A204.1 (cell line): ENCODE measurements around the gene DCST1.

Experiments
- FAIRE-seq: peaks from 2 replicates; lab custom pipeline; 2012; peaks lifted over from hg19 to GRCh38; lab: Jason Lieb, UNC

Gene DCST1

DNA sequence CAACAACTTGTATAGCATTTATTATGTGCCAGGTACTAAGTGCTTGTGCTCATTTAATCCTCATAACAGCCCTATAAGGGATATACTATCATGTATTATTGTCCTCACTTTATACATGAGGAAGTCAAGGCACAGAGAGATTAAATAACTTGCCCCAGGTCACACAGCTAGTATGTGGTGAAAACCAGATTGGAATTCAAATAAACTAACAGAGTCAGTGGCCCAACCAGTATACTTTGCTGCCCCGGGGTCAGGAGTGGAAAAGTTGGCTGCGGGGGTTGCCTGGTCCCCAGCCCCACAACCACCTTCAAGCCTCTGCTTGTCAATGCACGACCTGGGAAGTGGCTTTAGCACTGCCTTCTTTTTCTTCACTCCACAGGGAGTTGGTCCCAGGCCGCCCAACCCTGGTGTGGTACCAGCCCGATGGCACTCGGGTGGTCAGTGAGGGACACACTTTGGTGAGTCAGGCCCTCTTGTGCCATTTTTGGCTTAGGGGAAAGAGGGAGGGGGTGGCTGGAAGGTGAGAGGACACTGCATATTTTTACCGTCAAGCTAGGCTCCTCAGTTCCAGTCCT lies 20.0 kb downstream of the DCST1 start:
- FAIRE-seq = no peak

DNA sequence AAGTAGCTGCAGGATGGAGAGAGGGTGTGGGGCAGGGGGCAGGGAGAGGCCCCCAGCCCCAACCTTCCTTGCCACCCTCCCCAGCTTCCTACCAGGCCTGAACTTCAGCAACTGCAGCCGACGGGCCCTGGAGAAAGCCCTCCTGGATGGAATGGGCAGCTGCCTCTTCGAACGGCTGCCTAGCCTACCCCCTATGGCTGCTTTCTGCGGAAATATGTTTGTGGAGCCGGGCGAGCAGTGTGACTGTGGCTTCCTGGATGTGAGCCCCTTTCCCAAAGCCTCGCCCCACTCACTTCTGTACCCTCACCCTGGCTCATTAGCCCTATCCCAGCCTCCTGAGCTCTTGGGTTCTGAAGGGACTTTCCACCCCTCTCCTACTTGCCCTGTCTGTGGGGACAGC lies 23.5 kb downstream of the DCST1 start:
- FAIRE-seq = no peak

DNA sequence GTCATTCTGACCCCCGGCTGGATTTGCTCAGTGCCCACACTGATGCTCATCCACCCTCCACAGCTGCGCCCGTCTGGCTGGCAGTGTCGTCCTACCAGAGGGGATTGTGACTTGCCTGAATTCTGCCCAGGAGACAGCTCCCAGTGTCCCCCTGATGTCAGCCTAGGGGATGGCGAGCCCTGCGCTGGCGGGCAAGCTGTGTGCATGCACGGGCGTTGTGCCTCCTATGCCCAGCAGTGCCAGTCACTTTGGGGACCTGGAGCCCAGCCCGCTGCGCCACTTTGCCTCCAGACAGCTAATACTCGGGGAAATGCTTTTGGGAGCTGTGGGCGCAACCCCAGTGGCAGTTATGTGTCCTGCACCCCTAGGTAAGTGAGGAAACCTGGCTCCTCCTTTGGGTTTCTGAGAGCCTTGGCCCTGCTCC lies 24.2 kb downstream of the DCST1 start:
- FAIRE-seq = no peak

DNA sequence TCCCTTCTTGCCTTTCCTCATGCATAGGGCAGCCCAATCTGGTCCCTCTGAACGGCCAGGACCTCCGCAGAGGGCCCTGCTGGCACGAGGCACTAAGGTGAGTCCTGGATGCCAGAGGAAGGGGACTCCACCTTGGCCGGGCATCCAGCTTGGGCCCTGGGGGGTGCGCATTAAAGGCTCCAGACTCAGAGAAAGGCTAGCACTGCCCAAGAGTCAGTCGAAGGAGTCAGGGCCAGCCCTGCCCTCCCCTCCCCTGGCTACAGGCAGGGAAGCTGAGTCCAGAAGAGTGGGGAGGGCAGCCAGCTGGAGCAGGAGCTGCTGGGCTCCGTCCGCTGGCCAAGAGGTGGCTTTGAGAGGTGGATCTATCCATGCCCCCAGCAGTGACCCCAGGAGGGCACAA lies 27.1 kb downstream of the DCST1 start:
- FAIRE-seq = no peak

DNA sequence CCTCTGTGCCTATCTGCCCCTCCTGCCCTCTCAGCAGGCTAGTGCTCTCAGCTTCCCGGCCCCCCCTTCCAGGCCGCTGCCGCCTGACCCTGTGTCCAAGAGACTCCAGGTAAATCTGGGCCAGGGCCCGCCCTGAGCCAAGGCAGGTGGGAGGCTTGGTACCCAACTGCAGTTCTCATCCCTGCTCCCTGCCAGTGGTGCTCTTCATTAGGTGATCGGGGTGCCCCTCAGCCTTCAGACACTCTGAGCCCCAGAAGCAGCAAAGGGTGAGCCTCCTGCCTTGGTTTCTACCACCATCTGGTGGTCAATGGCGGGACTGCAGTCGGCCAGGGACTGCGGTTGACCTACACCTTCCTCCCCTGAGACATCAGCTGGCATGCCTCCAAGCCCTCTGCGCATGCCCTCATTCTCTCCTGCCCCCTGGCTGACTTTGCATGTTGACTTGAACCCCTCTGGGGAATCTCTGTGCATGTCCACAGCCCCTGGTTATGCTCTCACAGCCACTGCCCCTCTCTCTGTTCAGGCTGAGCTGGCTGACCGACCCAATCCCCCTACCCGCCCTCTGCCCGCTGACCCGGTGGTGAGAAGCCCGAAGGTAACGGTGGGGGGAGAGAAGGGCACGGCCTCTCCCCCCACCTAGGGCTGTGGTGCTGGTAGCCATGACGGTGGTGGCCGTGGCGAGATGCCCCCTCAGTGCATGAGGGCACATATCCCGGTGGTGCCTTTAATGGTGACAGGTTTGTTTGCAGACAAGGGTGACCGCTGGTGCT lies 27.9 kb downstream of the DCST1 start:
- no peak for FAIRE-seq

DNA sequence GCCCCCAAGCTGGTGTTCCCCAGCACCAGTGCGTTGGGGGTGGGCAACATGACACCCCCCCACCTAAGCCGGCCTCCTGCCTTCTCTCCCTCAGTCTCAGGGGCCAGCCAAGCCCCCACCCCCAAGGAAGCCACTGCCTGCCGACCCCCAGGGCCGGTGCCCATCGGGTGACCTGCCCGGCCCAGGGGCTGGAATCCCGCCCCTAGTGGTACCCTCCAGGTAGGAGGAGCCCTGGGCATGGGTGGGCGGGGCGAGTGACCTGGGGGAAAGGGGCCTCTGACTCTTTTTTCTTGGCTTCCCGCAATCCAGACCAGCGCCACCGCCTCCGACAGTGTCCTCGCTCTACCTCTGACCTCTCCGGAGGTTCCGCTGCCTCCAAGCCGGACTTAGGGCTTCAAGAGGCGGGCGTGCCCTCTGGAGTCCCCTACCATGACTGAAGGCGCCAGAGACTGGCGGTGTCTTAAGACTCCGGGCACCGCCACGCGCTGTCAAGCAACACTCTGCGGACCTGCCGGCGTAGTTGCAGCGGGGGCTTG lies 28.6 kb downstream of the DCST1 start:
- FAIRE-seq = no peak

DNA sequence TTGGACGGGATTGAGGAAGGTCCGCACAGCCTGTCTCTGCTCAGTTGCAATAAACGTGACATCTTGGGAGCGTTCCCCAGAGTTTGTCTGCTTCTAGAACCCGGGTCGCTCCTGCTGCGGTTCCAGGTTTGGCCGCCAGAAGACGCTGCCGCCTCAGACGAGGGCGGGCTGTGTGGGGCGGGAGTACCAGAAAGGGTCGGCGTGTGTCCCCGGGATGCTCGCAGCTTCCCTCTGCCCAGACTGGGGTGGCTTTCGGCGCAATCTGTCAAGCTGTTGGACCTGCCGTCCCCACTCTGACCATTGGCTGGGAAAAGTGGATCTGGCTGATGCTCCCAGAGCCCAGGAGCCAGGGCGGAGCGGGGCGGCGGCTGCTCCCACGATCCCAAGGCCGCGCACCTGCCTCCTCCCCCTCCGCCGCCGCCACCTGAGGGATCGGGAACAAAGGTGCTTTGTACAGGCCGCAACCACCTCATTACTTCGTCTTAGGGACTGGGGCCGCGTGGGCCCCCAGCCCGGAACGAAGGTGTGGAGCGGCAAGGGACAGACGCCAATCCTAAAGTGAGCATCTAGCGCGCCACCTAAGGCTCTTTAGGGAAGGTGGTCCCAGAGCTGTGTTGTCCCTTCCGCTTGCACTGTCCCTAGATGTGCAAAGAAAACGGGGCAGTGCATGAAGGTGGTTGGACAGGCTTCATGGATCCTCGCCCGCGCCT lies 29.2 kb downstream of the DCST1 start:
- no peak for FAIRE-seq

DNA sequence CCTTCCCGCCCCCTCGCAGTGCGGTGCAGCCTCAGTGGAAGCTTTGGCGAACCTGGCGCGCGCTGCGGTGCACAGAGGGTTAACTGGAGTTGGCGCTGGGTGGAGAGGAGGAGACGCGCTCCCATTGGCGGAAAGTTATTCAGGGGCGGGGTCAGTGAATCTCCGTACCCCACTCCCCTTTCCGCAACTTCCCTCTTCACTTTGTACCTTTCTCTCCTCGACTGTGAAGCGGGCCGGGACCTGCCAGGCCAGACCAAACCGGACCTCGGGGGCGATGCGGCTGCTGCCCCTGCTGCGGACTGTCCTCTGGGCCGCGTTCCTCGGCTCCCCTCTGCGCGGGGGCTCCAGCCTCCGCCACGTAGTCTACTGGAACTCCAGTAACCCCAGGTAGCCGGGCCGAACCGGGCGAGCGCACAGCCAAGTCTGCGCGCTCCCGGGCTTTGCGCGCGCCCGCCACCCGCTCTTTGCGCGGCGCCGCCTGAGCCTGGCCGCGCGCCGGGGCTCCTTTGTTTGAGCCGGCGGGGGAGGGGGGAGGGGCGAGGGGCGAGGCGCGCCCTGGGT lies 30.0 kb downstream of the DCST1 start, which contains the start of gene EFNA4:
Gene EFNA4 (plus strand): TSS at position 191 of the 561 bp plus-strand sequence. CDS start 84 bp downstream, at position 275.
- FAIRE-seq = no peak

DNA sequence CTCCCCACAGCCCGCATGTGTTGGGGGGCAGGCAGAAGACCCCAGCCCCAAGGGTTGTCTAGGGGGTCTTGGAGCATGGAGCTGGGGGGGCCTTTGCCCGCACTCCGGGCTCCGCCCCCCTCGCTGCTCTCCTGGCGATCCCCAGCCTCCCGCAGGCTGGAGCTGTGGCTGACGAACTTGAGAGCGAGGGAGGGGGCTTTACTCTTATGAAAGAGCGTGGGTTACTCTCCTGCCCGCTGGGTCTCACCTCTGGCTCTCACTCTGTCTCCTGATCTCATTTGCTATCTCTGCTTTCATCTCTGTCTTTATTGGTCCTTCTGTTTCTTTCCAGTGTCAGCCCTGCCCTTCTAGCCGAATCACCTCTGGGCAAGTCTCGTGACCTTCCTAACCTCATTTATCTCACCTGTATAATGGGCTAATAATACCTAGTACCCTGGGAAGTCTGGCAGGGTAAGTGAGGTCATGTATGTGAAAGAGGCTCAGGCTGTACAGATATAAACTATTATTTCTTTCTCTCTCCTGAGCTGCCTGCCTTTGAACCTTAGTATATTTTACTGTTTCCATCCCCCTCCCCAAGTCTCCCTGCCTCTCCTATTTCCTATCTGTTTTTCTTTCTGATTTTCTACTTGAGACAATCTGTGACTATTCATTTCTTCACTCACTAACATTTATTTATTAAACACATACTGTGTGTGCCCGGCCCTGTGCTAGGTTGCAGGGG lies 30.6 kb downstream of the DCST1 start:
- no peak for FAIRE-seq

DNA sequence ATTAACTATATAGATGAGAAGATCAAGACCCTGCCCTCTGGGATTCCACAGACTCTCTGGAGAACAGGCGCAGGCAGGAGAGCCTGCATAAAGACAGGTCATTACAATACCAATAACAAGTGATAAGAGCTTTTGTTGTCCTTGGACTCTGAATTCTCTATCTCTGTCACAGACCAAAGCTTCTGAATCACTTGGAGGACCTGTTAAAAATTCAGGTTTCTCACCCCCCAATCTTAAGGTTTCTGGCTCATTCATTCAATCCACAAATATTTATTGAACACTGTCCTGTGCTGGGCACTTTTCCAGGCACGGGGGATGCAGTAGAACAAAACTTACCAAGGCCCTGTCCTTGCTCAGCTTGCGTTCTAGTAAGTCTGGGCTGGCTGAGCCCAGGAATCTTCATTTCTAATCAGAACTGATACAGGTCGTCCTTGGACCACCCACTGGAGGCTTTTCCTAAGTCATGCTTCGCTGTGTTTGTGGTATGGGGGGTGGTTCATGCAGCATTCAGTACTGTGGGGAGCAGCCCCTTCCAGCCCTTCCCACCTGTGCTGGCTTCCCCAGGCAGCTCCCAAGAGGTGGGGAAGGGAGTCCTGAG lies 31.3 kb downstream of the DCST1 start:
- no peak for FAIRE-seq

DNA sequence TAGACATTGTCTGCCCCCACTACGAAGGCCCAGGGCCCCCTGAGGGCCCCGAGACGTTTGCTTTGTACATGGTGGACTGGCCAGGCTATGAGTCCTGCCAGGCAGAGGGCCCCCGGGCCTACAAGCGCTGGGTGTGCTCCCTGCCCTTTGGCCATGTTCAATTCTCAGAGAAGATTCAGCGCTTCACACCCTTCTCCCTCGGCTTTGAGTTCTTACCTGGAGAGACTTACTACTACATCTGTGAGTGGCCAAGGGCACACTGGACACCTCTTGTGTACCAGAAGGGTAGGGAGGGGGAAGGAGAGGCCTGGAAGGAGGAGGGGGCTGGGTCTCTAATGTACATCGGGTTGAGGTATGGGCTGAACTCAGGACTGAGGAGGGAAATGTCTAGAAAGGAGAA lies 33.2 kb downstream of the DCST1 start:
- no peak for FAIRE-seq

DNA sequence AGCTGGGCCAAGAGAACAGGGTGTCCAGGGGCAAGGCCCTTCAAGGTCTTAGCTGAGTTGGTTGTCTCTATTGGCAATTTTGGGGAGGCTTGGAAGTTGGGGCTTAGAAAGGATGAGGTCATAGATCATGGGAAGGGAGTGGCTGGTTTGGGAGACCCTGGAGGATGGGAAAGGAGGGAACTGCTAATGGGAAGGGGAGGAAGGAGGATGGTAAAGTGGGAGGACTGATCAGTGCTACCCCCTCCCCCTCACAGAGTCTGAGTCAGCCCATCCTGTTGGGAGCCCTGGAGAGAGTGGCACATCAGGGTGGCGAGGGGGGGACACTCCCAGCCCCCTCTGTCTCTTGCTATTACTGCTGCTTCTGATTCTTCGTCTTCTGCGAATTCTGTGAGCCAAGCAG lies 35.0 kb downstream of the DCST1 start:
- FAIRE-seq = no peak

DNA sequence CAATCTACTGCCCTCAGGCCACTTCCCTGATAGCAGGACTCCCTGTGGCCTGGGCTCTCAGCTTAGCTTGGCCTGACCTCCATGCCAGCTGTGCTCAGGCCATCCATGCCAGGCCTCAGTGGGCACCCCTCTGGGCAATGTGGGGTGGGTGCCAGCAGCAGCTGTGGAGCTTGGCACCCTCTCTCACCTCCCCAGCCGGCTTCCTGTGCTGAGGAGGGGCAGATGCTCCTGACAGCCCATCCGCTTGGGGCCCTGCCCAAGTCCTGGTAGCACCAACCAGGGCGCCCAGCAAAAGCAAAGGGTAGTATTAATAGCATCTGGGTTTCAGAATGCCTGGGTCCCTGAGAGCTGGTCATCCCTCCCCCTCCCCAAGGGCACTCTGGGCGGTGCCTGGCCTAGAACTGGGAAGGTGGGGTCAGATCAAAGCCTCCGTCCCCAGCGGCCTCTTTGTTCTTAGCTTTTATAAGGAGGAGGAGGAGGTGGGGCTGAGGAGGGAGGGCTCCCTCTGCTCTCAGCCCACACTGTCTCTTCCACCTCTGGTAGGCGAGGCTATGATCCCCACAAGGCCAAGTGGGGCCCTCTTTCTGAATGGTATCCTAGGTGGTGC lies 36.0 kb downstream of the DCST1 start:
- no peak for FAIRE-seq

DNA sequence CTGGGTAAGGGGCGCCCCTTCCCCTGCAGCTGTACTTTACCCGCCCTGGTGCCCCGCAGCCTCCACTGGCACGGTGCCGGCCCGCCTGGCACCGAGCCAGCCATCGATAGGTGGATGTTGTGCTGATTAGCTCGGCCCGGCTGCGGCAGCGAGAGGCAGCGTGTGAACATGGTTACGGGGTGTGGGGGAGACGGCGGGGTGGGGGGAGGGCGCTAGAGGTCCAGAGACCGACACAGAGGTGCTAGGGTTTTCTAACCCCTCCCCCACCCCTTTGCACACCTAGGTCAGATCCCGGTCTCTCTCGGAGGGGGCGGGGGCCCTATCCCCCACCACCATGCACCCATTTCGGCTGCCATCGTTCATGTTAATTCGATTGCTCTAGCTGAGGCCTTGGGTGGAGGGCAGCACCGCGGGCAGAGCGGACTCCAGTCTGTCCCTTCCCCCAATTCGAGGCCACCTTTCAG lies 36.6 kb downstream of the DCST1 start:
- FAIRE-seq = no peak

DNA sequence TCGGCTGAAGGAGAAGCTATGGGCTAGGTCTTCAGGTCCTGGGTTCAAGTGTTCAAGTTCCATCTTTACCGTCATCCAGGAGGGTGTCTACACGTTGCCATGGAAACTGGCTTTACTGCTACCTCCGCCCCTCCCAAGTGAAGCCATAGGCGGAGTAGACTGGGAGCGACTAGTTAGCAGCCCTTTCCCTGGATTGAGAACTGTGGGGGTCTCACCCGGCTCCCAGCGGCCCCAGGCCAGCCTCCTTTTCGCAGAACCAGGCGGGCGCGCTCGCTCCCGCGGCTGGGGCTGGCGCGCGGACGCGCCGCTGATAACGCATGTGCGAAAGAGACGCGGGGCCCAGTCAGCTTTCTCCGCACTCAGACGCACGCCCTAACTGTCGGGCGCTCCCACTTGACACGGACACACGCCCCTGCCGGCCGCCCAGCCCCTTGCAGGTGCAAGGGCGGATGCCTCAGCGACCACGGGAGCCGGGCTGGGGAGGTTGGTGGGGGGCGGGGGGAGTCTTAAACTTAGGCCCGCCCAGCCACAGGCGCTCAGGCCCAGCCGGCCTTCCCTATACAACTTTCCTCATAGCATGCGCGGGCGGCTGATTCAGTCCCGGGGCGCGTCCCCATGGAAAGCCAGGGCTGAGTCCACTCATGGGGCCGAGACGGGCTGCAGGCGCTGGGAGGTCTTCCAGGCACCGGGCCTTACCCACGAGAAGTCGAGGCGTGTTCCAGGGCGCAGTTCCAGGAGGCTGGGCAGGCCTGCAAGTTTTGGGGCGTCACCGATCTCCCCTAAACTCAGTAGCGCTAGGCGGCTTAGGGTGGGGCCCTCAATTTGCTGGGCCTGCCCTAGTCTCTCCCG lies 37.3 kb downstream of the DCST1 start:
- no peak for FAIRE-seq

DNA sequence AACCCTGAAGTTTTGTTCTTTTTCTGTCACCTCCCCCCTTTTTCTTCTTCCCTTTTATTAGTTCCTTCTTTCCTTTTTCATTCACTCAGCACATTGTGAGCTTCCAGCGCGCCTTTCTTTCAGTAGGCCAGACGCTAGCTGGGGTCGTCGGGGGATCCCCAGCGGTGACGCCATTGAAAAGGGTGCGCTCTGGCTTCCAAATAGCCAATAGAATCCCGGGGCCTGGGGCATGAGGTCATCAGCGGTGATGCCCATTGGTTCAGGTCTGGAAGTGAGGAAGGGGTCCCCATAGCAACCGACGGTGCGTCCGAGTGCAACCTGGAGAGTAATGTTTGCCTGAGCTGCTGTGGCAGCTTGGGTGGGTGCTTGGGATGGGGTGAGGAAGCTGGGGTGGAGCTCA lies 38.1 kb downstream of the DCST1 start:
- no peak for FAIRE-seq

DNA sequence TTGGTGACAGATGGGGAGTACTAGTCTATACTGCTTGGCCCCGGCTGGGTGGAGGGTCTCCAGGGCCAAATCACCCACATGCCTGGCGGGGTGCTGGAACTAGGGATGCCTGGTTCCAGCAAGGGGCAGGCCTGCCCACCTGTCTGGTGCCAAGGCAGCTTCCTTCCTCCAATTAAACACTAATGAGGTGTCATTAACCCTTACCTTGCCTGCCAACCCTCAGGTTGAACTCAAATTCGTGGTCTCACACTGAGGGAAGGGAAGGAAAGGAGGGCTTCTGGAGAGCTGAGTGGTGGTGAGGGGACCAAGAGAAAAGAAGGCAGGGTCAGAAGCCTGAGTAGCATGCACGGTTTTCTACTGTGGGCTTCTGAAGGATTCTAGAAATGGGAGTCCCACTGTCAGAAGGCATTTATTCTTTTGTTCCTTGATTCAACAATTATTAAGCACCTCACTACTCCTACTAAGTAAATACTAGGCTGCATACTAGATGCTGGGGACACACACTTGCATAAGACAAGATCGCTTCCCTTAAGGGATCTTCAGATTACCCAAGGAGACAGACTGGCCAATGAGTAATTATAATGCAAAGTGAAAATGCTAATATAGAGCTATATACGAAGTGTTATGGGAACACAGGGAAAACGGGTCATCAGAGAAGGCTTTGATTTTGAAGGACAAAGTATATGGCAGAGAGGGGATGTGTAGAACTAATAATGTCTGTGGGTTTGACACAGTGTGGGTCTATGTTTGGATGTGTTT lies 39.1 kb downstream of the DCST1 start:
- no peak for FAIRE-seq

DNA sequence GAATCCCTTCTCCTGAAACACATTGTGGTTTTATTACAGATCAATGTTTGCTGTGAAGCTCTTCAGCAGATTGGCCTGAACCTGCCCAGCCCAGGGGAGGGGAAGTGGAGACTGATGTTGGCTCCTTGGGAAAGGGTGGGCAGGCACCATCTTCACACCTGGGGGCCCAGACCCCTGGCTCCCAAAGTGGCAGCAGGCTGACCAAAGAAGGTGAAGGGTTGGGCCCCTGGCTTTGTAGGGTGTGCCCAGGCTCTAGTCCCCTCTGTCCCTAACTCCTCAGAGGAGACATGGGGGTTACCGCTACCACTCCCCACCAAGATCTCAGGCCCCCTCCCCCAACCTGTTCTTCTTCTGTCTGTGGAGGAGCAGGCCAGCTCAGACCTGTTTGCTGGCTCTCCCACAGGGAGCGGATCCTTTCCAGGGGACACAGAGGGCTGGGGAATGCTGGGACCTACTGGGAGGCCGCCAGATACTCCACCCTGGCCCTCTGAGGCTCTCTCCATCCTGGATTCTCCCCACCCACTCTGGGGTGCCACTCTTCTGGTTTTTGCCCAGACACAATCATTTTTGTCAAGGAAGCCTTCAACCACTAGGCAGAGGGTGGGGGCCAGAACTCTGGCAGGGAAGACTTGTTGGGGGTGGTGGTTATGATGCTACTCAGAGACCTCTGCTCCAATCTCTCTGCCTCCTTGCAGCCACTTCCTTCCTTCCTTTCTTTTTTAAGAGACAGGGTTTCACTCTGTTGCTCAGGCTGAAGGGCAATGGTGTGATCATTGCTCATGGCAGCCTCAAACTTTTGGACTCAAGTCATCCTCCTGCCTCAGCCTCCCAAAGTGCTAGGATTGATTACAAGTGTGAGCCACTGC lies 40.0 kb downstream of the DCST1 start:
- no peak for FAIRE-seq

DNA sequence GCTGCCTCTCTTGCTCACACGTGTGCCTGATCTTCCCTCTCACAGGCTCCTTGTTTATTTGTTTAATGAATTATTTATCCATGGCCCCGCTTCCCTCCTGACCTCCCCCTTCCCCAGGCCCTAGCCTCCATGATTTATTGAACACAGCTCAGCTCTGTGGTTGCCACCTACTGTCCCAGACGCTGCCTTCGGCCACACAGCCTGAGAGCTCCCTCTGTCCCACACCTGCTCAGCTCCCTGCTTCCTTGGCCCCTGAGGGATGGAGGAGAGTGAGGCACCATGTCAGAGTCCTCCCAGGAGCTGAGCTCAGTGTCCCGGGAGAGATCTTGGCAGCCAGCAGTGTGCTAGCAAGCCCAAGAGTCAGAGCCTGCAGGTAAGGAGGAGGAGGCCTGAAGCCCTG lies 41.9 kb downstream of the DCST1 start:
- no peak for FAIRE-seq
